Caco-2 (cell line): ENCODE results near the gene TTN. TPM values are rescaled to one million over a fixed set of nuclear protein-coding genes. Genes with fewer than 3 reads are reported as not detected.
A peak's percentile ranks its signal among the peaks of the same experiment; 100 is the strongest.

Experiments
- BruUV-seq: library from RNA; stranded (reverse); fragments of 400-500 nt; replicated peaks from 2 replicates; lab custom pipeline; 2021; lab: Mats Ljungman, UMichigan
- CTCF ChIA-PET: fragments of 300-600 bp; sonication (Branson Sonifier 250); formaldehyde crosslinking; loops from one replicate; lab custom pipeline; 2022; ENCODE audit warnings: antibody characterized with exemption; lab: Charles Lee
- POLR2A ChIA-PET: fragments of 300-600 bp; sonication (Branson Sonifier 250); formaldehyde crosslinking; loops from one replicate; lab custom pipeline; 2022; ENCODE audit warnings: antibody characterized with exemption; lab: Charles Lee
- DNase-seq, 2 experiments: peaks; one replicate each; pipeline versions ENCODE4 v3.0.0 to v3.0.0-alpha.2; 2020 to 2022
- H3K27me3 ChIP-seq: replicated peaks from 2 replicates; pipeline ENCODE4 v1.6.0; 2011; ENCODE audit warnings: low read length; ENCODE audit not compliant: control insufficient read depth, insufficient read depth
- H3K36me3 ChIP-seq: 2 replicates; pipeline ENCODE4 v1.5.1; 2011; ENCODE audit warnings: low read length; ENCODE audit not compliant: control insufficient read depth, insufficient read depth
- H3K4me1 ChIP-seq: fragments of 250-450 bp; sonication (Bioruptor Pico); 2 replicates; pipeline ENCODE4 v1.5.1; 2020; ENCODE audit warnings: mild to moderate bottlenecking
- H3K4me3 ChIP-seq: 2 replicates; pipeline ENCODE4 v1.5.1; 2011; ENCODE audit warnings: low read depth, mild to moderate bottlenecking, control low read depth, low read length
- H3K9me3 ChIP-seq: fragments of 250-450 bp; sonication (Bioruptor Pico); 2 replicates; pipeline ENCODE4 v1.5.1; 2020; ENCODE audit warnings: mild to moderate bottlenecking, moderate library complexity
- H3K27ac Mint-ChIP-seq: one replicate; pipeline ENCODE4 v1.8.0; 2022; ENCODE audit warnings: mixed read lengths; ENCODE audit not compliant: unreplicated experiment
- H3K27me3 Mint-ChIP-seq: one replicate; pipeline ENCODE4 v1.8.0; 2022; ENCODE audit warnings: mixed read lengths; ENCODE audit not compliant: insufficient read depth, unreplicated experiment
- H3K36me3 Mint-ChIP-seq: one replicate; pipeline ENCODE4 v1.8.0; 2022; ENCODE audit warnings: mild to moderate bottlenecking, mixed read lengths; ENCODE audit not compliant: insufficient read depth, unreplicated experiment
- H3K4me1 Mint-ChIP-seq: one replicate; pipeline ENCODE4 v1.8.0; 2022; ENCODE audit warnings: low read depth, mixed read lengths; ENCODE audit not compliant: unreplicated experiment
- H3K4me3 Mint-ChIP-seq: one replicate; pipeline ENCODE4 v1.8.0; 2022; ENCODE audit warnings: mild to moderate bottlenecking, moderate library complexity, mixed read lengths; ENCODE audit not compliant: unreplicated experiment
- H3K9me3 Mint-ChIP-seq: one replicate; pipeline ENCODE4 v1.8.0; 2022; ENCODE audit warnings: mixed read lengths; ENCODE audit not compliant: unreplicated experiment
- CTCF ChIP-seq, 2 experiments: fragments of 200-600 bp in 1 of 2; IDR thresholded peaks; 1 replicate in 1 of 2; 2 replicates in 1 of 2; pipeline versions ENCODE4 v1.5.1 to v1.8.0; 2011 to 2022; ENCODE audit warnings: antibody characterized with exemption in 1 of 2, control low read depth in 1 of 2, inconsistent platforms in 1 of 2, low read depth in 1 of 2, low read length in 1 of 2, mild to moderate bottlenecking in 1 of 2, moderate library complexity in 1 of 2; ENCODE audit not compliant: insufficient read depth in 1 of 2, severe bottlenecking in 1 of 2, unreplicated experiment in 1 of 2
- intact Hi-C: fragments of 100-400 bp; cut with micrococcal nuclease; formaldehyde crosslinking; loops from one replicate; pipeline ENCODE4 v1.10.0; 2022; ENCODE audit not compliant: unreplicated experiment
- total RNA-seq: library from RNA; stranded (reverse); gene quantifications from 2 replicates; pipeline ENCODE4 v1.2.3, GENCODE V29; 2022

The TTN gene
- total RNA-seq, 1 experiment from 2014 or later = 9.3 TPM

- Mint-ChIP-seq H3K36me3 (no peaks in the 10 kb centered on the region), H3K4me1 (peaks cover 18% of the 10 kb centered on the region), H3K9me3 (no peaks in the 10 kb centered on the region), H3K27ac (no peak overlapping the region), H3K4me3 (no peak overlapping the region), H3K27me3 (no peaks in the 10 kb centered on the region)
- peaks cover 5% of the 10 kb centered on the region; the same call in 1 of the 2 replicates for H3K4me1 ChIP-seq
- H3K36me3 ChIP-seq = no peaks in the 10 kb centered on the region
- H3K9me3 ChIP-seq = no peaks in the 10 kb centered on the region
- TF ChIP-seq CTCF (IDR thresholded peaks at IDR 0.05; ENCODE audit: insufficient read depth in 1 of 2, low read depth in 1 of 2, low read length in 1 of 2, severe bottlenecking in 1 of 2, unreplicated experiment in 1 of 2) = no peak
- ChIA-PET CTCF (no interaction called here), POLR2A (no interaction called here)
- H3K4me3 ChIP-seq = no peak overlapping the region
- intact Hi-C loops = no loop called here
- no peaks in the 10 kb centered on the region for H3K27me3 ChIP-seq
- BruUV-seq = no TSS peak
- no peak for DNase-seq
These were observed 22.8 kb upstream of the TTN start for GRCh38 chr2:178829981-178830380.

GRCh38 chr2:178829299-178829960 is 22.2 kb upstream of the TTN start:
- H3K36me3 ChIP-seq = no peaks in the 10 kb centered on the region
- DNase-seq = no peak
- H3K4me3 Mint-ChIP-seq = no peak overlapping the region
- POLR2A ChIA-PET = no interaction called here
- CTCF ChIA-PET = no interaction called here
- BruUV-seq = no TSS peak
- H3K4me1 ChIP-seq = peaks cover 5% of the 10 kb centered on the region; the same call in 1 of the 2 replicates
- H3K36me3 Mint-ChIP-seq = no peaks in the 10 kb centered on the region
- TF ChIP-seq CTCF (IDR thresholded peaks at IDR 0.05; ENCODE audit: insufficient read depth in 1 of 2, low read depth in 1 of 2, low read length in 1 of 2, severe bottlenecking in 1 of 2, unreplicated experiment in 1 of 2) = no peak
- intact Hi-C loops = no loop called here
- H3K27ac Mint-ChIP-seq = no peak overlapping the region
- no peaks in the 10 kb centered on the region for H3K9me3 ChIP-seq
- H3K27me3 Mint-ChIP-seq = no peaks in the 10 kb centered on the region
- no peak overlapping the region for H3K4me3 ChIP-seq
- H3K27me3 ChIP-seq = no peaks in the 10 kb centered on the region
- H3K4me1 Mint-ChIP-seq = peaks cover 18% of the 10 kb centered on the region
- no peaks in the 10 kb centered on the region for H3K9me3 Mint-ChIP-seq

GRCh38 chr2:178828486-178828881 is 21.3 kb upstream of the TTN start:
- BruUV-seq = no TSS peak
- Mint-ChIP-seq H3K9me3 (no peaks in the 10 kb centered on the region), H3K4me3 (no peak overlapping the region), H3K36me3 (no peaks in the 10 kb centered on the region), H3K27me3 (no peaks in the 10 kb centered on the region), H3K4me1 (peaks cover 18% of the 10 kb centered on the region), H3K27ac (peak overlapping the region; percentile 45)
- Histone ChIP-seq H3K36me3 (no peaks in the 10 kb centered on the region), H3K9me3 (no peaks in the 10 kb centered on the region), H3K4me3 (no peak overlapping the region), H3K27me3 (no peaks in the 10 kb centered on the region), H3K4me1 (peaks cover 5% of the 10 kb centered on the region; the same call in 1 of the 2 replicates)
- no peak for TF ChIP-seq CTCF (IDR thresholded peaks at IDR 0.05; ENCODE audit: insufficient read depth in 1 of 2, low read depth in 1 of 2, low read length in 1 of 2, severe bottlenecking in 1 of 2, unreplicated experiment in 1 of 2)
- no peak for DNase-seq
- ChIA-PET POLR2A (no interaction called here), CTCF (no interaction called here)
- intact Hi-C loops = no loop called here
